Measurements from ENCODE around the gene NRAS. TPM values are rescaled to one million over a fixed set of nuclear protein-coding genes. Genes with fewer than 3 reads are reported as not detected.
A peak's percentile ranks its signal among the peaks of the same experiment; 100 is the strongest.

NRAS gene
- total and polyA plus RNA-seq, 9 of the 15 experiments (the other 6 are each of a cell fraction or from before 2014, with no cell fraction given): 40.7 to 94.5 (median 75.4) TPM

- TF ChIP-seq CEBPG (CRISPR knock-in tag; IDR thresholded peaks at IDR 0.05) (no peak), CEBPG (tag; conservative IDR thresholded peaks at IDR 0.05 in 1 of 2, IDR thresholded peaks at IDR 0.05 in 1 of 2) (peak; percentile 63 to 81), EP300 (IDR thresholded peaks at IDR 0.05; ENCODE audit: low read length) (no peak)
Measured at GRCh38 chr1:114728553-114728952, 12.0 kb upstream of the NRAS start (continued).

DNA sequence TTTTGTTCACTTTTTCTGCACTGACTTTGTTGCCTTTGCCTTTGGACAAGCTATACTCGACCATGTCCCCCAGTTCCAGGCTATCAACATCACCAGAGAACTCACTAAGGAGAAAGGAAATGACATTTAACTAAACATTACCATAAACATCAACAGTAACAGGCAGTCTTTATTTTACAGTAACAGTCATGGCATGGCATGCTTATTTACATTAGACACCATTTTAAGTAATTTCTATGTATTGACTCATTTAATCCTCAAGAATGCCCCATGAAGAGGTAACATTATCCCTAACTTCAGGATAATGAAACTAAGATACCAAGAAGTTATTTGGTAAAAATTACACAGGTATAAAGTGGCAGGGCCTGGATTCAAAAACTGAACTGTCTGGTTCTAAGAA lies 8.7 kb upstream of the NRAS start:
- no peaks in the 10 kb centered on the region for H3K9me1 ChIP-seq (ENCODE audit: control insufficient read depth, insufficient read depth, low read length)
- no peak for TF ChIP-seq ETV5 (CRISPR knock-in tag; IDR thresholded peaks at IDR 0.05; ENCODE audit: low read depth)
- no peak for TF ChIP-seq TFAM (CRISPR knock-in tag; conservative IDR thresholded peaks at IDR 0.05)
- TF ChIP-seq ZBTB11 (CRISPR knock-in tag; IDR thresholded peaks at IDR 0.05): 0 out of 6 replicates have a peak, but pooled peaks of 1 of the 3 experiments have one; percentile 7
- TF ChIP-seq POLR2AphosphoS2 (IDR thresholded peaks at IDR 0.05; ENCODE audit: low read length): no peak
- BruUV-seq (replicated peaks): no TSS peak
- intact Hi-C loops (cut with micrococcal nuclease): no loop called here
- no peak overlapping the region for H3K4me3 ChIP-seq
- no peak overlapping the region for H3K4me2 ChIP-seq (ENCODE audit: insufficient read depth, low read length)
- FAIRE-seq: no peak
- no peaks in the 10 kb centered on the region for H3K27me3 ChIP-seq (ENCODE audit: control insufficient read depth in 2 of 2, insufficient read depth in 2 of 2, low read length in 2 of 2)
- no peaks in the 10 kb centered on the region for H4K20me1 ChIP-seq (replicated peaks; ENCODE audit: control insufficient read depth, insufficient read depth, low read length)
- ATAC-seq: no peak
- ChIA-PET POLR2A (interaction anchor here (0.6 to 1.5 kb wide), 2 partner anchors 8 to 84 kb away, joined by 4 to 6 read pairs; partner anchors contain the start of gene NRAS), CTCF (ENCODE audit: low intra/inter-chr PET ratio) (no interaction called here)
- H3K79me2 ChIP-seq (ENCODE audit: control insufficient read depth, insufficient read depth, low read length): no peaks in the 10 kb centered on the region
- no peak overlapping the region for H3K9ac ChIP-seq (ENCODE audit: insufficient read depth in 1 of 2, low read depth in 2 of 2, low read length in 2 of 2)
- WGBS (ENCODE audit: insufficient coverage, low coverage, missing lambda C conversion rate): 71% methylated on average over 1 of the region's 1 CpG
- no peak for DNase-seq (ENCODE audit: extremely low read depth in 1 of 4, low spot score in 3 of 4)
- in situ Hi-C loops (cut with MboI): no loop called here
- H3K9me3 ChIP-seq (replicated peaks; ENCODE audit: control insufficient read depth, insufficient read depth, low read depth, low read length): no peaks in the 10 kb centered on the region
- peaks cover 99% of the 10 kb centered on the region for H3K36me3 ChIP-seq (ENCODE audit: control insufficient read depth, insufficient read depth, low read length)
- no peak overlapping the region for H3K27ac ChIP-seq (ENCODE audit: extremely low read depth, low read depth, low read length)
- H3K4me1 ChIP-seq (replicated peaks in 1 of 2; ENCODE audit: control insufficient read depth in 2 of 2, insufficient read depth in 2 of 2, low read length in 2 of 2): no peaks in the 10 kb centered on the region
- H2AFZ ChIP-seq (ENCODE audit: low read depth, low read length): no peak overlapping the region
